Measurements from ENCODE around the gene YOD1.

DNA sequence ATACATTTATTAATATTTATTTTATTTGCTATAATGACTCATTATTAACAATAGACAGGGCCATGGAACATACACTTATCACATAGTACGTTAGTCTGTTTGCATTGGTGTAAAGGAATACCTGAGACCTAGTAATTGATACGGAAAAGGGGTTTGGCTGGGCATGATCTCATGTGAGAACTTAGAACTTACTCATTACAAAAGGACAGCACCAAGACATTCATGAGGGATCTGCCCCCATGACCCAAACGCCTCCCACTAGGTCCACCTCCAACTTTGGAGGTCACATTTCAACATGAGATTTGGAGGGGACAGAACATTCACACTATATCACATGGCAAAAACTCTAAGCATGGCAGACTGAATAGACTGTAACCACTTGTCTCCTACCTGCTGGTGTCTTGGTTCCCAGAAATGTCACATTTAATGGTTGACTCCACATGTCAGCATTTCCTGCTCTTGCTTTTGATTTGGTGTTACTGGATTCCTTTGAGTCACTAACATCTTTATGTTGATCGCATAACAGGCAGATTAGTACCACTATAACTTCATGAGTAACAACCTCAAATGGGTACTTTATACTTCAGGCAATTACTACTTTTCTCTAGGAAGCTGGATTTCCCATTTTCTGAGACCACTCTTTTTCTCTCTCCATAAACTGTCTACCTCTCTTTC, 15.0 kb downstream of the YOD1 start:
- TF ChIP-seq CTCF (IDR thresholded peaks at IDR 0.05; ENCODE audit: low read depth, low read length) (no peak), POLR2A (IDR thresholded peaks at IDR 0.05; ENCODE audit: extremely low read depth, insufficient read length) (no peak)
- TF ChIP-seq, protein P1, sequence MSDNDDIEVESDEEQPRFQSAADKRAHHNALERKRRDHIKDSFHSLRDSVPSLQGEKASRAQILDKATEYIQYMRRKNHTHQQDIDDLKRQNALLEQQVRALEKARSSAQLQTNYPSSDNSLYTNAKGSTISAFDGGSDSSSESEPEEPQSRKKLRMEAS (IDR thresholded peaks at IDR 0.05; ENCODE audit: low read depth, low read length), result no peak

Measured in NB4 (cell line).